Measurements from ENCODE around the gene PCNT. TPM values are rescaled to one million over a fixed set of nuclear protein-coding genes. Genes with fewer than 3 reads are reported as not detected.
A peak's percentile ranks its signal among the peaks of the same experiment; 100 is the strongest.

PCNT gene
- total RNA-seq, 1 donor = 19.2 TPM

DNA sequence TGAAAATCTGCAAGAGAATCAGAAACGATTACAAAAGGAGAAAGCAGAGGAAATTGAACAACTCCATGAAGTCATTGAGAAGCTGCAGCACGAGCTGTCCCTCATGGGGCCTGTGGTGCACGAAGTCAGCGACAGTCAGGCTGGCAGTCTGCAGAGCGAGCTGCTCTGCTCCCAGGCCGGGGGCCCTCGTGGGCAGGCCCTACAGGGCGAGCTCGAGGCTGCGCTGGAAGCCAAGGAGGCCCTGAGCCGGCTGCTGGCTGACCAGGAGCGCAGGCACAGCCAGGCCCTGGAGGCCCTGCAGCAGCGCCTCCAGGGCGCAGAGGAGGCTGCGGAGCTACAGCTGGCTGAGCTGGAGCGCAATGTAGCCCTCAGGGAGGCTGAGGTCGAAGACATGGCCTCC lies 87.3 kb downstream of the PCNT start:
- Histone ChIP-seq H3K4me2 (ENCODE audit: insufficient read depth, low read length) (no peak overlapping the region), H4K20me1 (ENCODE audit: insufficient read depth, low read length) (no peaks in the 10 kb centered on the region), H3K79me2 (ENCODE audit: insufficient read depth, low read length) (no peaks in the 10 kb centered on the region), H3K36me3 (ENCODE audit: insufficient read depth, low read length) (peaks cover 23% of the 10 kb centered on the region), H3K9me3 (ENCODE audit: low read depth, low read length) (no peaks in the 10 kb centered on the region), H3K27ac (ENCODE audit: low read depth, low read length) (no peak overlapping the region), H3K4me3 (ENCODE audit: insufficient read depth, low read length) (no peak overlapping the region), H3K27me3 (ENCODE audit: insufficient read depth, low read length) (no peaks in the 10 kb centered on the region), H3K4me1 (ENCODE audit: insufficient read depth, low read length) (no peaks in the 10 kb centered on the region), H2AFZ (ENCODE audit: low read length) (no peak overlapping the region)
- peak; percentile 65 for DNase-seq (ENCODE audit: insufficient read length, low spot score, missing footprints)
- no peak for TF ChIP-seq CTCF (IDR thresholded peaks at IDR 0.05; ENCODE audit: extremely low read depth, low read depth, low read length)

DNA sequence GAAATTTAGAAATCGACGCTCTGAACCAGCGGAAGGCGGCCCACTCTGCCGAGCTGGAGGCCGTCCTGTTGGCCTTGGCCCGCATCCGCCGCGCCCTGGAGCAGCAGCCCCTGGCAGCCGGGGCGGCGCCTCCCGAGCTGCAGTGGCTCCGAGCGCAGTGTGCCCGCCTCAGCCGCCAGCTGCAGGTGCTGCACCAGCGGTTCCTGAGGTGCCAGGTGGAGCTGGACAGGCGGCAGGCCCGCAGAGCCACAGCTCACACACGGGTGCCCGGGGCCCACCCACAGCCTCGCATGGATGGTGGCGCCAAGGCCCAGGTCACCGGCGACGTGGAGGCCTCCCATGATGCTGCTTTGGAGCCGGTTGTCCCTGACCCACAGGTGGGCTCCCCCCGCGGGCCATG lies 87.7 kb downstream of the PCNT start:
- H3K4me3 ChIP-seq (ENCODE audit: insufficient read depth, low read length) = no peak overlapping the region
- H2AFZ ChIP-seq (ENCODE audit: low read length) = no peak overlapping the region
- no peaks in the 10 kb centered on the region for H3K27me3 ChIP-seq (ENCODE audit: insufficient read depth, low read length)
- H3K9me3 ChIP-seq (ENCODE audit: low read depth, low read length) = no peaks in the 10 kb centered on the region
- no peak for TF ChIP-seq CTCF (IDR thresholded peaks at IDR 0.05; ENCODE audit: extremely low read depth, low read depth, low read length)
- peaks cover 28% of the 10 kb centered on the region for H3K36me3 ChIP-seq (ENCODE audit: insufficient read depth, low read length)
- no peaks in the 10 kb centered on the region for H4K20me1 ChIP-seq (ENCODE audit: insufficient read depth, low read length)
- no peaks in the 10 kb centered on the region for H3K79me2 ChIP-seq (ENCODE audit: insufficient read depth, low read length)
- H3K4me1 ChIP-seq (ENCODE audit: insufficient read depth, low read length) = no peaks in the 10 kb centered on the region
- H3K27ac ChIP-seq (ENCODE audit: low read depth, low read length) = no peak overlapping the region
- peak; percentile 27 for DNase-seq (ENCODE audit: insufficient read length, low spot score, missing footprints)
- H3K4me2 ChIP-seq (ENCODE audit: insufficient read depth, low read length) = no peak overlapping the region

DNA sequence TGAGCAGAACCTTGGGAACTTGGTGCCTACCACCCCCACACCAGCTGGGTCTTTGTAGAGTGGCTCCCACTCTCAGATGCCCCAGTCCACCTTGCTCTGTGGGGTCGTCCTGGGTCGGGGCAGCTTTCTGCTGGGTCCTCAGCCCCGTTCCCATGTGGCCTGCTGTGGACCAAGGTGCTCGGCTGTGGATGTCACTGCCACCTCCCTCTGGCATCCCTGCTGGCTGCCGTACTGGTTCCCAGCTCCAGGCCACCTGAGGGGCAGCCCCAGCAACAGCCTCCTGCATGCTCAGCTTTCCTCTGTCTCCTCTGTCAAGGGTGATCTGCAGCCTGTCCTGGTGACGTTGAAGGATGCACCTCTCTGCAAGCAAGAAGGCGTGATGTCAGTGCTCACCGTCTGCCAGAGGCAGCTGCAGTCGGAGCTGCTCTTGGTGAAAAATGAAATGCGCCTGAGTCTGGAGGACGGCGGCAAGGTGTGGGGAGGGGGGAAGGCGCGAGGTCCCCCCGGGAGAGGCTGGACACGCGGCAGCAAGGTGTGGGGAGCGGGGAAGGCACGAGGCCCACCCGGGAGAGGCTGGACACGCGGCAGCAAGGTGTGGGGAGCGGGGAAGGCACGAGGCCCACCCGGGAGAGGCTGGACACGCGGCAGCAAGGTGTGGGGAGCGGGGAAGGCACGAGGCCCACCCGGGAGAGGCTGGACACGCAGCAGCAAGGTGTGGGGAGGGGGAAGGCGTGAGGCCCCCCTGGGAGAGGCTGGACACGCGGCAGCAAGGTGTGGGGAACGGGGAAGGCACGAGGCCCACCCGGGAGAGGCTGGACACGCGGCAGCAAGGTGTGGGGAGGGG lies 88.8 kb downstream of the PCNT start:
- Histone ChIP-seq H3K27ac (ENCODE audit: low read depth, low read length) (no peak overlapping the region), H3K36me3 (ENCODE audit: insufficient read depth, low read length) (peaks cover 35% of the 10 kb centered on the region), H3K4me2 (ENCODE audit: insufficient read depth, low read length) (no peak overlapping the region), H3K4me1 (ENCODE audit: insufficient read depth, low read length) (no peaks in the 10 kb centered on the region), H3K9me3 (ENCODE audit: low read depth, low read length) (no peaks in the 10 kb centered on the region), H3K4me3 (ENCODE audit: insufficient read depth, low read length) (no peak overlapping the region), H3K79me2 (ENCODE audit: insufficient read depth, low read length) (no peaks in the 10 kb centered on the region), H2AFZ (ENCODE audit: low read length) (no peak overlapping the region), H4K20me1 (ENCODE audit: insufficient read depth, low read length) (no peaks in the 10 kb centered on the region), H3K27me3 (ENCODE audit: insufficient read depth, low read length) (no peaks in the 10 kb centered on the region)
- DNase-seq (ENCODE audit: insufficient read length, low spot score, missing footprints) = peak; percentile 32
- TF ChIP-seq CTCF (IDR thresholded peaks at IDR 0.05; ENCODE audit: extremely low read depth, low read depth, low read length) = no peak

DNA sequence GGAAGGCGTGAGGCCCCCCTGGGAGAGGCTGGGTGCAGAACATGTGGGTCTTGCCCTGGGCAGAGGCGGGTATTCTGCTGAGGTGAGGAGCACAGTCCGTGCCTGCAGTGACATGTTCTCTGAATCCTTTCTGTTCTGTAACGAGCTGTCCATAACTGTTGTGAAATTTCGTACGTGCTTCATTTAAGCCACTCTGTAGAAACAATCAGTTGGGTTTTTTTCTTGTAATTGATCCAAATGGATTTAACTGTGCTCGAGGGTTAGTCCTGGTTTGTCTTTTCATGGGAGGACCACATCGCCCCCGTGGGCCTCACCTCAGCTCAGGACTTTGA lies 89.4 kb downstream of the PCNT start:
- Histone ChIP-seq H3K79me2 (ENCODE audit: insufficient read depth, low read length) (no peaks in the 10 kb centered on the region), H3K4me1 (ENCODE audit: insufficient read depth, low read length) (no peaks in the 10 kb centered on the region), H4K20me1 (ENCODE audit: insufficient read depth, low read length) (no peaks in the 10 kb centered on the region), H3K4me3 (ENCODE audit: insufficient read depth, low read length) (no peak overlapping the region), H3K36me3 (ENCODE audit: insufficient read depth, low read length) (peaks cover 36% of the 10 kb centered on the region), H3K4me2 (ENCODE audit: insufficient read depth, low read length) (no peak overlapping the region), H3K27me3 (ENCODE audit: insufficient read depth, low read length) (no peaks in the 10 kb centered on the region), H2AFZ (ENCODE audit: low read length) (no peak overlapping the region), H3K9me3 (ENCODE audit: low read depth, low read length) (no peaks in the 10 kb centered on the region), H3K27ac (ENCODE audit: low read depth, low read length) (no peak overlapping the region)
- TF ChIP-seq CTCF (IDR thresholded peaks at IDR 0.05; ENCODE audit: extremely low read depth, low read depth, low read length) = no peak
- peak; percentile 66 for DNase-seq (ENCODE audit: insufficient read length, low spot score, missing footprints)
